Measurements from ENCODE around the gene ATP2C2. TPM values are rescaled to one million over a fixed set of nuclear protein-coding genes. Genes with fewer than 3 reads are reported as not detected.

ATP2C2 gene
- total RNA-seq, 2 donors from 2014 or later = not detected

DNA sequence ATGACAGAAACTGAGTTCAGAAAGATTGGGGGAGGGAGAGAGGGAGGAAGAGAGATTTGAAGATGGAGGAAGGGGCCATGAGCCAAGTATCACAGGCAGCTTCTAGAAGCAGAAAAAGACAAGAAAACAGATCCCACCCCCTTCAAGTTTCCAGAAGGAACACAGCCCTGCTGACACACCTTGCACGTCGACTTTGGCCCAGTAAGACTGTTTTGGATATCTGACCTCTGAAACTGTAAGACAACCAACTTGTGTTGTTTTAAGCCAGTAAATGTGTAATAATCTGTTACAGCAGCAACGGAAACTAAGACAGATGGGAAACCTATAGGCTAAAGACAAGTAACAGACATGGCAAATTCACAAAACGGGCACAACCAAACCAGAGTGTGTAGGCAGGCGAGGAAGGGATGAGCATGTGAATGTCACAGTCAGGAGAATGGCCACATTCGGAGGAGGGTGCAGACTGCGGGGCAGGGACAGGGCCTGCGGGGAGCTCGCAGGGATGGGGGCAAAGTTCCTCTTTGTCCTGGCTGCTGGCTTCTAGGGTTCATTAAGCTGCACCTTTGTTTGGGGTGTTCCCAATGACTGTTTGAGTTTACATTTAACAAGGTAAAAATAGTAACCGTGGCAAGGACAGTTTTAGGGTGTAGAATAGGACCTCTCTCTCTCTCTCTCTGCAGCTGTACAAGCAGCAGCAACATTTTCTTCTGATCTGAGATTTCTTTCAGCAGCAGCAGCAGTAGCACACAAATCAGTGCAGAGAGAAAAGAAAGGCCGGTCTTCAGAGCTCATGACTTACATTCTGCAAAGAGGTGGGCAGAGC, 18.3 kb upstream of the ATP2C2 start:
- no peak overlapping the region for H3K27ac Mint-ChIP-seq
- no peaks in the 10 kb centered on the region for H3K36me3 Mint-ChIP-seq (ENCODE audit: low read depth)
- no peaks in the 10 kb centered on the region for H3K4me1 Mint-ChIP-seq
- no peak for ATAC-seq (replicated peaks)
- peaks cover 8% of the 10 kb centered on the region for H3K27me3 Mint-ChIP-seq
- H3K4me3 Mint-ChIP-seq = no peak overlapping the region
- no peaks in the 10 kb centered on the region for H3K9me3 Mint-ChIP-seq

DNA sequence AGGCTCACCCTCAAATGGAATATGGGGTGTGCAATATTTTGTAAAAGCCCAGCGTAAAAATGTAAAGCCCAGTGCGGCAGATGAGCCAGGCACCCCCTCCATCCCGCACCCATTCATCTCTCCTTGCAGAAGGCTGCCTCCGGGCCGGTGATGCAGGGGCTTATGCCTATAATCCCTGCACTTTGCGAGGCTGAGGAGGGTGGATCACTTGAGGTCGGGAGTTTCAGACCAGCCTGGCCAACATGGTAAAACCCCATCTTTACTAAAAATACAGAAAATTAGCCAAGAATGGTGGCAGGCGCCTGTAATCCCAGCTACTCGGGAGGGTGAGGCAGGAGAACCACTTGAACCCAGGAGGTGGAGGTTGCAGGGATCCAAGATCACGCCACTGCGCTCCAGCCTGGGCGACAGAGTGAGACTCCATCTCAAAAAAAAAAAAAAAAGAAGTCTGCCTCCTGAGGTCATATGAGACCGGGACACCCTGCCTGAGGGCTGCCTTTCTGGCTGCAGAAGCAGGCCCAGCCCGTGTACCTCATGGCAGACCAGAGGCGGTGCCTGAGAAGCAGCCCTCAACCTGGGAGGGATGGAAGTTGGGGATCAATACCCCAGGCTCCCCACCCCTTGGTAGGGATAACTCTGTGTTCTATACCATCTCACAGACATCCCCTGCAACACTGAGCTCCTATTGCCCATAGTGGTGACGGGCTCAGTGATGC, 17.5 kb upstream of the ATP2C2 start:
- Mint-ChIP-seq H3K27ac (no peak overlapping the region), H3K27me3 (peaks cover 8% of the 10 kb centered on the region), H3K9me3 (no peaks in the 10 kb centered on the region), H3K4me3 (no peak overlapping the region), H3K4me1 (no peaks in the 10 kb centered on the region), H3K36me3 (ENCODE audit: low read depth) (no peaks in the 10 kb centered on the region)
- no peak for ATAC-seq (replicated peaks)

DNA sequence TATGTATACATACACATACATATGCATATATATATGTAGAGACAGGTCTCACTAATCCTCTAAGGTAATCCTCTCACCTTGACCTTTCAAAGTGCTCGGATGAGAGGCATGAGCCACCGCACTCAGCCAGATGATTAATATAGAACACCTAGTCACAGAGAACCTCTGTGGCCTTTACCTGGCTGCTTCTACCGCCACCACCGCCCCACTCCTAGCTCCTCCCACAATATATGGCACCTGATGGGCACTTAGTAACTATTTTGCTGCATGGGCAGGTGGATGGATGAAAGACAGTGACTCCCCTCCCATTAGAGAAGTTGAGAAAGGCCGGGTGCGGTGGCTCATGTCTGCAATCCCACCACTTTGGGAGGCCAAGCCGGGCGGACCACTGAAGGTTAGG, 16.7 kb upstream of the ATP2C2 start:
- H3K27ac Mint-ChIP-seq = no peak overlapping the region
- H3K4me3 Mint-ChIP-seq = no peak overlapping the region
- peaks cover 8% of the 10 kb centered on the region for H3K27me3 Mint-ChIP-seq
- H3K9me3 Mint-ChIP-seq = no peaks in the 10 kb centered on the region
- no peak for ATAC-seq (replicated peaks)
- H3K36me3 Mint-ChIP-seq (ENCODE audit: low read depth) = no peaks in the 10 kb centered on the region
- no peaks in the 10 kb centered on the region for H3K4me1 Mint-ChIP-seq

DNA sequence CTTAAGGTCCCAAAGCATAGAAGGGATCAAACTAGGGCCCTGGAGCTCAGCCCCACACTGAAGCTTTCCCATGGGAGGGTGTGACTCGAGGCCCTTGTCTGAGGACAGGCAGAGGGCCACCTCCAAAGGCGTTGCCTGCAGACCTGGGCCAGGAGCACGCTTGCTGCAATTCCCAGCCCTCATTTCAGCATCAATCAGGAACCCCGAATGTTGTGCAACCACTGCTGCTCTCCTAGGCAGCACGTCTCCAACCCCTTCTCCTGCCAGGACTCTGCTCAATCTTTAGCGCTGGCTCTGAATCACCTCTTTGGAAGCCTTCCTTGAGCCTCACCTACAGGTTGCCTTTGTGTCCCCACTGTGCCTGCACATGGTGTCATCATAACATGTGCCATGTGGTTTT, 14.0 kb upstream of the ATP2C2 start:
- no peak overlapping the region for H3K4me3 Mint-ChIP-seq
- H3K27me3 Mint-ChIP-seq = peaks cover 15% of the 10 kb centered on the region
- H3K36me3 Mint-ChIP-seq (ENCODE audit: low read depth) = no peaks in the 10 kb centered on the region
- H3K27ac Mint-ChIP-seq = no peak overlapping the region
- H3K4me1 Mint-ChIP-seq = peaks cover 9% of the 10 kb centered on the region
- H3K9me3 Mint-ChIP-seq = no peaks in the 10 kb centered on the region
- no peak for ATAC-seq (replicated peaks)

DNA sequence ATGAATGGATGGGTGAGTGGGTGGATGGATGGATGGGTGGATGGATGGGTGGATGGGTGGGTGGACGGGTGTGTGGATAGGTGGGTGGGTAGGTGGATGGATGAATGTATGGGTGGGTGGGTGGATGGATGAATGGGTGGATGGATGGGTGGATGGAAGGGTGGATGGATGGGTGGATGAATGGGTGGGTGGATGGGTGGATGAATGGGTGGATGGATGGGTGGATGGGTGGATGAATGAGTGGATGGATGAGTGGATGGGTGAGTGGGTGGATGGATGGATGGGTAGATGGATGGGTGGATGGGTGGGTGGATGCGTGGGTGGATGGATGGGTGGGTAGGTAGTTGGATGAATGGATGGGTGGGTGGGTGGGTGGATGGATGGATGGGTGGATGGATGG, 13.2 kb upstream of the ATP2C2 start:
- Mint-ChIP-seq H3K27me3 (peaks cover 7% of the 10 kb centered on the region), H3K4me1 (peaks cover 11% of the 10 kb centered on the region), H3K4me3 (no peak overlapping the region), H3K27ac (no peak overlapping the region), H3K9me3 (no peaks in the 10 kb centered on the region), H3K36me3 (ENCODE audit: low read depth) (no peaks in the 10 kb centered on the region)
- no peak for ATAC-seq (replicated peaks)

DNA sequence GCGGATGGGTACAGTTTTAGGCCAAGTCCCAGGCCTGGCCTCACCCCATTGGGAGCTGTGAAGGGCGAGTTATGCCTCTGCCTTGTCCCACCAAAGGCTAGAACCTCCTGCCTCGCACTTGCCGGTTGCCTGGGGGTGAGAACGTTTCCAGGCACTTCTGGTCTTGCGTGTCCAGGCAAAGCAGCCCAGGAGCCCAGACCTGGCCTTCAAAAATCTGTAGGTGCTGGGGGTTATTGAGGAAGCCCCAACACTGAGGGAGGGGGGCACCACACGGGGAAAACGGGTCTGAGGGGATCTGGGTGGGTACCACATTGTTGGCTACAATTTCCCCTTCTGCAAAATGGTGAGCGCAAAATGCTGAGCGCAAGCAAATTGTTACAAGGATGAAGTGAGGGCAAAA, 12.2 kb upstream of the ATP2C2 start:
- Mint-ChIP-seq H3K9me3 (no peaks in the 10 kb centered on the region), H3K27me3 (peaks cover 7% of the 10 kb centered on the region), H3K4me3 (no peak overlapping the region), H3K36me3 (ENCODE audit: low read depth) (no peaks in the 10 kb centered on the region), H3K27ac (no peak overlapping the region), H3K4me1 (peaks cover 16% of the 10 kb centered on the region)
- no peak for ATAC-seq (replicated peaks)

DNA sequence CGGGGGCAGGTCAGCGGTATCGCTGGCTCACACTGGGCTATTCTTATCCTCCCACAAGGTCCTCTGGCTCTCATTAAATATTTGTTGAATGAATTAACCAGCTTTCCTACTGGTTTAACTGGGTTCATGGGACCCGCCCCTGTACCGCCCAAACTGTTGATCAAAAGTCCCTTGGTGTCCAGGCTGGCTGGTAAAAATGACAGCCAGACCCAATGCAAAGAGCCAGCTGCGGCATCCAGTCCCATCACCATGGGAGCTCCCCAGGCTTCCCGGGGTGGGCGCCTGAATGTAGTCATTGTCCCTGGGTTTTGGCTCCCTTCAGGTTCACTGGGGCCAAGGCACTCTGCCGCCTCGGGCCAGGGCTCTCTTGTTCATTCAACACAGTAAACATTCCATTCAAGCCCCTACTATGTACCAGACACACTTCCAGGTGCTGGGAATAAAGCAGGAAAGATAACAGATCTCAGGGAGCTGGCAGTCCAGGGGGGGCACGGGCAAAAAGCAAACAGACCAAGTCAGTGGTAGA, 11.7 kb upstream of the ATP2C2 start:
- Mint-ChIP-seq H3K4me3 (no peak overlapping the region), H3K27me3 (peaks cover 7% of the 10 kb centered on the region), H3K27ac (no peak overlapping the region), H3K36me3 (ENCODE audit: low read depth) (no peaks in the 10 kb centered on the region), H3K9me3 (no peaks in the 10 kb centered on the region), H3K4me1 (peaks cover 16% of the 10 kb centered on the region)
- no peak for ATAC-seq (replicated peaks)

DNA sequence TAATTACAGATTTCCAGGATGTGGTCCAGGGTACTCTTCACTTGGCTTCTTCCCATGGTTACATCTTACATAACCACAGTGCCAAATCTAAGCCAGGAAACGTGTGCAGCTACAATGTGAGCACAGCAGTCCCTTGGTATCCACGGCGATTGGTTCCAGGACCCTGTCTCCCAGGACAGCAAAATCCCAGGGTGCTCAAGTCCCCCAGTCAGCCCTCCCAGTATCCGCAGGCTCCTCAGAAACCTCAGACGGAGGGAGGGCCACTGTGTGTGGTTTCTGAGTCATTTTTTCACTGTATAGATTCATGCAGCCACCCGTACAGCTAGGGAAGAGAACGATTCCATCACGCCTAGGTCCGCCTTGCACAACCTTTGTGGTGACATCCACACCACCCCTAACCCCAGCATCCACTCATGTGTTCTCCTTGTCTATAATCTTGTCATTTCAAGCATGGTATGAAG, 11.1 kb upstream of the ATP2C2 start:
- Mint-ChIP-seq H3K27ac (no peak overlapping the region), H3K4me3 (no peak overlapping the region), H3K9me3 (no peaks in the 10 kb centered on the region), H3K4me1 (peaks cover 16% of the 10 kb centered on the region), H3K27me3 (peaks cover 7% of the 10 kb centered on the region), H3K36me3 (ENCODE audit: low read depth) (no peaks in the 10 kb centered on the region)
- ATAC-seq (replicated peaks) = peak; percentile 85

DNA sequence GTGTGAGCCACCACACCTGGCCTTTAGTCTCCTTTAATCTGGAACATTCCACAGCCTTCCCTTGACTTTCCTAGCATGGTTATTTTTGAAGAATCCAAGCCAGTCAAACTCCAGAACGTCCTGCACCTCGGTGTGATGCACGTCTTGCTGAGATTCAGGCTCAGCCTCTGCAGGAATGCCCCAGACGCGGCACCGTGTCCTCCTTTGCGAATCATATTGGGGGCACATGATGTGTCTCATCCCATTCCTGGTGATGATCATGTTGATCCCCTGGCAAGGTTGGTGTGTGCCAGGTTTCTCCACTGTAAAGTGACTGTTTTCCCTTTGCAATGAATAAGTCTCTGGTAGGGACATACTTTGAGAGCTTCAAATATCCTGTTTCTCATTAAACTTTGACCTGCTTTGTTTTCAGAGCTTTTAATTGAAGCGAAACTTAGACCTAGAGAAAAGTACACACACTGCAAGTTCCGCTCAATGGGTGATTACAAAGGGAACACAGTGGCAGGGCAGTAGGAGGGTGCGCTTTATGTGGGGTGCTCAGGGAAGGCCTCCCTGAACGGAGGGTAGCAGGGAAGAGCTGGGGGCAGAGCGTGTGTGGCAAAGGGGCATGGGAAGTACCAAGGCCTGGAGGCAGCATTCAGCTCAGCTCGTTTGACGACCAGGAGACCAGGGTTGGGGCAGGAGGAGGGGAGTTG, 9.6 kb upstream of the ATP2C2 start:
- no peaks in the 10 kb centered on the region for H3K9me3 Mint-ChIP-seq
- H3K27me3 Mint-ChIP-seq = peaks cover 7% of the 10 kb centered on the region
- peaks cover 16% of the 10 kb centered on the region for H3K4me1 Mint-ChIP-seq
- H3K27ac Mint-ChIP-seq = peak overlapping the region; percentile 14
- ATAC-seq (replicated peaks) = no peak
- no peak overlapping the region for H3K4me3 Mint-ChIP-seq
- no peaks in the 10 kb centered on the region for H3K36me3 Mint-ChIP-seq (ENCODE audit: low read depth)

DNA sequence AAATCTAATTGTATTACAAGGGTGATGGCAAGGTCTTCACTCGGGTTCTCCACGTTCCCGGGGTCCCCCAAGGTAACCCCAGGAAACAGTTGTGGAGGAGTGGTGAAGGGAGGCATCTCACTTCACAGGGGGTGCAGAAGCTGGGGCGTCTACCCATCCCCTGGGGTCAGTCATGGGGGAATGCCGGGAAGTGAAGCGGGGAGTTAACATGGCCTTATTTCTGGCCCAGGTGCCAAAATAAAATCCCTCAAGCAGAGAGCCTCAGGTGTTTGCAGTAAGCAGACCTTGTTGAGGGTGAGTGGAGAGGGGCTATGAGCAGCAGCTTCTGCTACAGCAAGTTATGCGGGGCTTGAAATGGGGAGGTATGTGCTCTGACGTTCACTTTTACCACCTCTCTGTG, 9.0 kb upstream of the ATP2C2 start:
- Mint-ChIP-seq H3K9me3 (no peaks in the 10 kb centered on the region), H3K27ac (peak overlapping the region; percentile 14), H3K36me3 (ENCODE audit: low read depth) (no peaks in the 10 kb centered on the region), H3K4me3 (no peak overlapping the region), H3K4me1 (peaks cover 16% of the 10 kb centered on the region), H3K27me3 (peaks cover 9% of the 10 kb centered on the region)
- ATAC-seq (replicated peaks) = no peak

DNA sequence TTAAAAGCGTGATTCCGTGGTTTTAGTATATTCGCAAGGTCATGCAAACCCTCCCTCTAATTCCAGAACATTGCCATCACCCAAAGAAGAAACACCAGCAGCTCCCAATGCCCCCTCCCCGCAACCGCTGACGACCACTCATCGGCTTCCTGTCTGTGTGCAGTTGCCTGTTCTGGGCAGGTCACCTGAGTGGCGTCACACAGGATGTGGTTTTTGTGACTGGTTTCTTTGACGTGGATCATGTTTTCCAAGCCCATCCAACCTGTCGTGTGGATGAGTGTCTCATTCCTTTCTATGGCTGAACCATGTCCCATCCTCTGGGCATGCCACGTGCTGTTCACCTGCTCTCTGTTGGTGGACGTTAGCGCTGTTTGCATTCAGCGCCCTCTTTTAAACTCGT, 8.2 kb upstream of the ATP2C2 start:
- peak overlapping the region; percentile 93 for H3K27ac Mint-ChIP-seq
- peak; percentile 70 for ATAC-seq (replicated peaks)
- H3K4me3 Mint-ChIP-seq = peak overlapping the region; percentile 30

DNA sequence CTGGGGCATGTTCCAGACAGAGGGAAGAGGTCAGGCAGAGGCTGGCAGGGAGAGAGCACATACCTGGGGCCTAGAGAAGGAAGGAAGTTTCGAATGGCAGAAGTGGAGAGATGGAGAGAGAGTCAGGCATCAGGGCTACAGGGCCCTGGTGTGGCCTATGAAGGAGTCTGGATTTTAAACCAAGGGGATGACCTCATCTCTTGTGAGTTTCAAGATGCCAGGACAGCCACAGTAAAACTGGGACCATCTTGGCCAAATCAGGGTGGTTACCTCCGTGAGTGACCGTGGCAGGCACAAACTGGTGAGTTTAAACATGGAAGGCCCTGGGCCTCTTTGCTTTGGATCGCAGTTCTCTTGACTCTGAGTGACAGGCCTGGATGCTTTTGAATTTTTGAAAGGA, 7.6 kb upstream of the ATP2C2 start:
- no peak for ATAC-seq (replicated peaks)
- Mint-ChIP-seq H3K9me3 (no peaks in the 10 kb centered on the region), H3K36me3 (ENCODE audit: low read depth) (no peaks in the 10 kb centered on the region), H3K27me3 (peaks cover 11% of the 10 kb centered on the region), H3K4me1 (peaks cover 16% of the 10 kb centered on the region), H3K4me3 (peak overlapping the region; percentile 30), H3K27ac (peak overlapping the region; percentile 93)

More for the DNA sequence above, 8.2 kb upstream of the ATP2C2 start:
- peaks cover 16% of the 10 kb centered on the region for H3K4me1 Mint-ChIP-seq
- no peaks in the 10 kb centered on the region for H3K9me3 Mint-ChIP-seq
- H3K27me3 Mint-ChIP-seq = peaks cover 11% of the 10 kb centered on the region
- H3K36me3 Mint-ChIP-seq (ENCODE audit: low read depth) = no peaks in the 10 kb centered on the region

DNA sequence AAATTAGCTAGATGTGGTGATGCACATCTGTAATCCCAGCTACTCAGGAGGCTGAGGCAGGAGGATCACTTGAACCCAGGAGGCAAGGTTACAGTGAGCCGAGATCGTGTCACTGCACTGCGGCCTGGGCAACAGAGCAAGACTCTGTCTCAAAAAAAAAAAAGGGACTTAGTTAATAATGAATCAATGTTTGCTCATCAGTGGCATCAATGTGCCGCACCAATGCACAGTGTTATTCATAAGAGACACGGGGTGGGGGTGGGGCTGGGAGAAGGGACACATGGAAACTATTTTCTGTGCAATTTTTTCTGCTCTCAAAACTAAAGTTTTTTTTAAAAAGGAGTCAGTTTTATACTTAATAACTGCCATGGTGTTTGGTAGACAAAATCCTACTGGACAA, 6.8 kb upstream of the ATP2C2 start:
- Mint-ChIP-seq H3K36me3 (ENCODE audit: low read depth) (no peaks in the 10 kb centered on the region), H3K9me3 (no peaks in the 10 kb centered on the region), H3K4me1 (peaks cover 16% of the 10 kb centered on the region), H3K27ac (no peak overlapping the region), H3K27me3 (peaks cover 17% of the 10 kb centered on the region), H3K4me3 (no peak overlapping the region)
- no peak for ATAC-seq (replicated peaks)

DNA sequence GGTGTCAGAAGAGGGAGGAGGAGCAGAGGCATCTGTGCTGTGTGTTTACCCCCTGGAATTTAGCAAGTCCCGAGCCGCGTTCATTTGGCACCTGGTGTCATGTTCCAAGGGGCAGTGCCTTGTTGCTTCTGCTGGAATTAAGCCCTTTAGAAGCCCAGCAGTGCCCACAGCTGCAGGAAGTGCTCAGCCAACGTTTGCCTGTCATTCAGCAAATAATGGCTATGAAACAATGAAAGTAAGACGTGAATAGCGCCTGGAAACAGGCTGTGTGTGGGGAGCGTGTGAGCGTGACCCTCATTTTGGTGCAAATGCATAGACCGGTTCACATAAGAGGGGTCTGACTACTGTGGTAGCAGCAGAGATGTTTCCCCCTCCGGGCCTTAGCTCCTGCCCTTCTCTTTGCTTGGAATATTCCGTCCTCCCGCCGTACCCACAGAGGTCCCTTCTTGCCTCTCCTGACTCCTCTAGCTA, 5.8 kb upstream of the ATP2C2 start:
- Mint-ChIP-seq H3K4me3 (no peak overlapping the region), H3K4me1 (peaks cover 15% of the 10 kb centered on the region), H3K27me3 (peaks cover 22% of the 10 kb centered on the region), H3K27ac (no peak overlapping the region), H3K9me3 (no peaks in the 10 kb centered on the region), H3K36me3 (ENCODE audit: low read depth) (no peaks in the 10 kb centered on the region)
- no peak for ATAC-seq (replicated peaks)

Measured in activated T-helper 17 cell treated with anti-CD3 and anti-CD28 coated beads, Interleukin-2, amount 50 U/mL, for 72 hours (primary cell).